ENCODE results near the gene SGCD.

SGCD gene

GRCh38 chr5:156326718-156327259 lies at the start of gene SGCD:
Gene SGCD, plus strand, starts transcription at chr5:156327164.
- DNase-seq (ENCODE audit: low read depth) = no peak

- DNase-seq (ENCODE audit: low read depth) = no peak
These were observed 49.7 kb upstream of the SGCD start for GRCh38 chr5:156277290-156277689.

- no peak for DNase-seq (ENCODE audit: low read depth)
These were observed 31.5 kb upstream of the SGCD start for GRCh38 chr5:156295431-156295830.

- DNase-seq (ENCODE audit: low read depth) = no peak
These were observed 16.8 kb upstream of the SGCD start for GRCh38 chr5:156310115-156310514.

GRCh38 chr5:156312897-156313694 lies 13.9 kb upstream of the SGCD start:
- no peak for DNase-seq (ENCODE audit: low read depth)

- DNase-seq (ENCODE audit: low read depth) = no peak
These were observed 12.5 kb upstream of the SGCD start for GRCh38 chr5:156314416-156314815.

- DNase-seq (ENCODE audit: low read depth) = no peak
These were observed 4.3 kb upstream of the SGCD start for GRCh38 chr5:156322666-156323065.

- DNase-seq (ENCODE audit: low read depth) = no peak
These were observed 332 bp downstream of the SGCD start for GRCh38 chr5:156327296-156327695.

GRCh38 chr5:156328161-156328560 lies 1.2 kb downstream of the SGCD start:
- no peak for DNase-seq (ENCODE audit: low read depth)

- no peak for DNase-seq (ENCODE audit: low read depth)
These were observed 1.8 kb downstream of the SGCD start for GRCh38 chr5:156328766-156329165.

- DNase-seq (ENCODE audit: low read depth) = no peak
These were observed 2.2 kb downstream of the SGCD start for GRCh38 chr5:156329171-156329611.

GRCh38 chr5:156330141-156330870 lies 3.3 kb downstream of the SGCD start:
- DNase-seq (ENCODE audit: low read depth) = no peak

- DNase-seq (ENCODE audit: low read depth) = no peak
These were observed 4.2 kb downstream of the SGCD start for GRCh38 chr5:156331181-156331580.

- no peak for DNase-seq (ENCODE audit: low read depth)
These were observed 4.9 kb downstream of the SGCD start for GRCh38 chr5:156331845-156332244.

- no peak for DNase-seq (ENCODE audit: low read depth)
These were observed 5.3 kb downstream of the SGCD start for GRCh38 chr5:156332245-156332644.

GRCh38 chr5:156339139-156339841 lies 12.3 kb downstream of the SGCD start:
- no peak for DNase-seq (ENCODE audit: low read depth)

GRCh38 chr5:156340893-156341292 lies 13.9 kb downstream of the SGCD start:
- no peak for DNase-seq (ENCODE audit: low read depth)

- no peak for DNase-seq (ENCODE audit: low read depth)
These were observed 23.3 kb downstream of the SGCD start for GRCh38 chr5:156350256-156350655.

GRCh38 chr5:156351423-156351822 lies 24.5 kb downstream of the SGCD start:
- DNase-seq (ENCODE audit: low read depth) = no peak

GRCh38 chr5:156354571-156354970 lies 27.6 kb downstream of the SGCD start:
- no peak for DNase-seq (ENCODE audit: low read depth)

- no peak for DNase-seq (ENCODE audit: low read depth)
These were observed 29.3 kb downstream of the SGCD start for GRCh38 chr5:156356238-156356637.

GRCh38 chr5:156359476-156359875 lies 32.5 kb downstream of the SGCD start:
- no peak for DNase-seq (ENCODE audit: low read depth)
